Fibroblast of peridontal ligament (primary cell): Measurements from ENCODE around the gene PYGL.
"Not testable (repeated sequence)": the region's sequence is repeated elsewhere in the genome, so short reads cannot be mapped to it uniquely, and the experiment has no call there.

Source experiments
- DNase-seq: peaks from one replicate; pipeline ENCODE4 v3.0.0-alpha.2; 2010; ENCODE audit errors: extremely low read depth

Gene PYGL

DNA sequence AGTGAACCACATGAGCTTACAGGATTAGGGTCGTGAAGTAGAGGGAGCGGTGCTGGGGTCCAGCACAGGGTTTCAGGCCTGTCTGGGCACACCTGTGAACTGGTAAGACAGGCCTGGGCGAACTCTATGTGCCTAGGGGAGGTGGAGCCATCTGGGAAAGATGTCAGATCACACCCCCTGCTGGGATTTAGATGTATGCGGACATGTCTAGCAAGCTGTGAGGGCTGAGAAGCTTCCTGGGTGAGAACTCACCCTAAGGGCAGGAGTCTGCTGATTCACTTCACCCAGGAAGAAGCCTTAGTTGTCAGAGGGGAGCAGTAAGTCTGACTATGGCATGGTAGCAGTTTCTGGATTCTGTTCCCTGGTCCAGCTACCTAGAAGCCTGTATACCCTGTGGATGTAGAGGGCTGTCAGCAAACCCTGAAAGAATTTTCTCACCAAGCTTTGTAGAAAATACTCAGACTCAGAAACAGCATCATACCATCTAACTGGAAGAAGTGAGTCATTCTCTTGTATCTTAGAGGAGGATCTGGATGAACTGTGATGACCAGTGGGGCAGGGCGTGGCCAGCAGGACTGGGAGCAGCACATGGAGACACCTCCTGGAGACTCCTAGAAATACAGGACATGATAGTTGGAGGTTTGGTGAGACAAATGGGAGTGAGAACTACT, 11.2 kb upstream of the PYGL start:
- peak; percentile 93 for DNase-seq

- DNase-seq = peak; percentile 81
Measured at GRCh38 chr14:50954811-50955372, 10.6 kb upstream of the PYGL start.

- no peak for DNase-seq
Measured at GRCh38 chr14:50953502-50953901, 9.2 kb upstream of the PYGL start.

DNA sequence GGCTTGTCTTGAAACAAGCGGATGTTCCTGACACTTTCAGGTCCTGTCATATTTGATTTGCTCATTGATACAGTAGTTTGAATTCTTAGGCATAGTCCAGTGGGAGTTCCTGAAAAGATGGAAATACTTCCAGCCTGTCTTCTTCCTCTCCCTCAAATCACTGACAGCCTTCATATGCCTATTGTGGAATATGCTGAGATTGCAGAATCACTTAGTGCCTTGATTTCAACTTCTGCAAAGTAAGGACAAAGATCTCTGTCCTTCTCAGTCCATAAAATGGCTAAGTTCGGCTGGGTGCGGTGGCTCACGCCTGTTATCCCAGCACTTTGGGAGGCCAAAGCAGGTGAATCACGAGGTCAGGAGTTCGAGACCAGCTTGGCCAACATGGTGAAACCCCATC, 6.7 kb upstream of the PYGL start:
- no peak for DNase-seq

- DNase-seq = no peak
Measured at GRCh38 chr14:50948205-50948604, 3.9 kb upstream of the PYGL start.

DNA sequence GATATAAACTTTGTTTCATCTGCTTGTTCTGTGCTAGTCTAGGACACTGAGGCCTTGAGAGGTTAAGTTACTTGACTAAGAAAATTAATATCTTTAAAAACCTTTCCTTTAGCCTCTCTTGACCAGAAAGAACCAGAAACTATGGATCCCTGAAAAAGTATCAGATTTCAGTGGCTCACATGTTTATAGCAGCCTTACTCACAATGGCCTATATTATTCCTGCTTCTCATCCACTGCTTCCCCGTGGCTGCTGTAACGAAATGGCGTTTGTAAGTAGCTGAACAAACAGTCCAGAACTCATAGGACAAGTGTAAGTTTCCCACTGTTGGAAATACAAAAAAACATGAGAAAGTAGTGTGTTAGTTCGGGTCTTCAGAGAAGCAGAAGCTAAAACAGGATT, 3.2 kb upstream of the PYGL start:
- DNase-seq = peak; percentile 50

GRCh38 chr14:50946234-50946935, 2.1 kb upstream of the PYGL start:
- DNase-seq = no peak

- peak; percentile 52 for DNase-seq
Measured at GRCh38 chr14:50944647-50945413, 547 bp upstream of the PYGL start.

DNA sequence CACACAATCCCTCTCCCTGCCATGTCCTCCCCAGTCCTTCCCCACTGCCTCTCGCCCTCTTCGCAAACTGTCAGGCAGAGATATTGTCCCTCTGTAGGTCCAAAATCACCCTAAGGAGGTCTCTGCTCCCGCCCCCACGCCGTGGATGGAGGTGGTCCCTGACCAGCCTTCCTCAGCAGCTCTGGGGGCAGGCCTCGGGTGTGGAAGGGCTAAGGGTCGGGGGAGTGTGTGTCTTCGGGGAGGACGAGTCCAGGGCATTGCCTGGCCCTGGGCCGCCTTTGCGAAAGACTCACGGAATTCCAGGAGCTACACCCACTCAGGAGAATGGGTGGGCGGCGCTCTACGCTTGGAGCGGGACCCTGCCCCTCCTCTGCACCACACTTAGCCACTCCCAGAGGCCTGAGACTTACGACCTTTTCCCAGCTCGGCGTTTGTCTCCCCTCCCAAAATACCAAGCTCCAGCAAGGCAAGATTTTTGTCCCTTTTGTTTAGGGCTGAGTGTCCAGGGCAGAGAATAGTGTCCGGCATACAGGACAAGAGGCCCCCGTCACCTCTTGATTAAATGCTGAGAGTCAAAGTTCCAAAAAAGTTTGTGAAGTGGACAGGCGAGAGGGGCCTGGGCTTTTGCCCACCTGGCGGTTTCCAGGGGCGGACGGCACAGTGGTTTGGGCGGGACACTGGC, 881 bp downstream of the PYGL start:
- no peak for DNase-seq

DNA sequence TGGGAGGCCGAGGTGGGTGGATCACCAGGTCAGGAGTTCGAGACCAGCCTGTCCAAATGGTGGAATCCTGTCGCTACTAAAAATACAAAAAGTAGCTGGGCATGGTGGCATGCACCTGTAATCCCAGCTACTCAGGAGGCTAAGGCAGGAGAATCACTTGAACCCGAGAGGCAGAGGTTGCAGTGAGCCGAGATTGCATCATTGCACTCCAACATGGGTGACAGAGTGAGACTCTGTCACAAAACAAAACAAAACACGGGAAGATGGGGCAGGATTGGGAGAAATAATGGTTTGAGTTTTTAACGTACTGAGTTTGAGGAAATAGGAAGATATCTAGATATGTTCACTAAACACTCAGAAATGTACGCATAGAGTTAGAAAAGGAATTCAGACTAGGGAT, 2.6 kb downstream of the PYGL start:
- DNase-seq = not testable (repeated sequence)

- peak; percentile 60 for DNase-seq
Measured at GRCh38 chr14:50941151-50941550, 3.1 kb downstream of the PYGL start.

GRCh38 chr14:50937800-50938199, 6.5 kb downstream of the PYGL start:
- DNase-seq = no peak

DNA sequence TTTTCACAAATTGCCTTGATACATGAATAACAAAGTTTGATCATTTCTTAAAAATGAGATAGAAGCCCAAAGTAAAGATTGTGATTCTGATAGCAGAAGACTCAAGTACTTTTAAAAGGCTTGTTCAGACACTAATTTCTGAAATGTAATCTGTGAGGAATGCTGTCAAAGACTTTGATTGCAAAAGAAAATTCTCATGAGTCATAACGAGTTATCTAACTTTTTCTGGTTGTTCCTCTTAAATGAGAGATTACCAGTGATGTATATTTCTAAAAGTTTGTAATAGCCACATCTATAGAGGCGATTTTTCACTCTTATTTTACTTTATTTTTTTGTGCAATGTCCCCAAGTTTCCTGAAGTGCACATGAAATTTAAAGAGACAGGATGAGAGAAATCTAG, 7.0 kb downstream of the PYGL start:
- DNase-seq = peak; percentile 78

DNA sequence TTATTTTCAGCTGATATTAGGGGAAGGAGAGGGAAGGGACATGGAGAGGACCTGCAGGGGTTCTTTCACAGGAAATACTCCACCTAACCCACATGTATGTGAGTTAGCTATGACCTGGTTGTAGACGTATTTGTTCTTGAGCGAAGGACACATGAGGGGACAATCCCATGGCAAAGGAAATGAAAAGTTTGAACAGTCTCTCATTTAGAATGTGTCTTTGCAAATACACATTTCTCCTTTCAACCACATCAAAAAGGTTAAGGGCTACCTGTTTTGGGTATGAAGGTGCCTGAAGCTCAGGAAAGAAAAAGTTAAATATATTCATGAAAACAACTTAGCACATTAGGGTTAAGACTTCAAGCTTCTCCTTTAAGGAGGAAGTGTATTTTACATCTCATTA, 7.4 kb downstream of the PYGL start:
- no peak for DNase-seq

GRCh38 chr14:50936016-50936340, 8.3 kb downstream of the PYGL start:
- no peak for DNase-seq

GRCh38 chr14:50935126-50936015, 8.9 kb downstream of the PYGL start:
- DNase-seq = no peak

- DNase-seq = no peak
Measured at GRCh38 chr14:50932592-50933495, 11.4 kb downstream of the PYGL start.

- no peak for DNase-seq
Measured at GRCh38 chr14:50932156-50932555, 12.1 kb downstream of the PYGL start.

GRCh38 chr14:50931559-50931958, 12.7 kb downstream of the PYGL start:
- no peak for DNase-seq

DNA sequence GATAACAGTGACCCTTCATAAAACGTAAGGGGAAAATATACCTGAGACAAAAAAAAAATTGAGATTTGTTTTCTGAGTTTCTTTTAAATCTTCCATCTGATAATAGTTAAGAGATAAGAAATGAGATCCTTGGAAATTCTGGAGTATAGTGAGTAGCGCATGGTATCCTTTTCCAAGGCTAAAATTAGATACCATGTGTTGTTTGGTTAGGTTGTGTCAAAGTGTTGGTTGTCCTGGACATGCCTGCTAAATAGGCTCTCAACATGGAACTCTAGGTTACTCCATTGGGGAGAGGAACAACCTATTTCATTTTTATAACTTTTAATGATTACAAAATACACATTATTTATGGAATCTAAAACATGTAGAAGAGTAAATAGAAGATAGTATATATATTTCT, 14.8 kb downstream of the PYGL start:
- DNase-seq = no peak
